ENCODE measurements around the gene CD44.

Gene CD44

DNA sequence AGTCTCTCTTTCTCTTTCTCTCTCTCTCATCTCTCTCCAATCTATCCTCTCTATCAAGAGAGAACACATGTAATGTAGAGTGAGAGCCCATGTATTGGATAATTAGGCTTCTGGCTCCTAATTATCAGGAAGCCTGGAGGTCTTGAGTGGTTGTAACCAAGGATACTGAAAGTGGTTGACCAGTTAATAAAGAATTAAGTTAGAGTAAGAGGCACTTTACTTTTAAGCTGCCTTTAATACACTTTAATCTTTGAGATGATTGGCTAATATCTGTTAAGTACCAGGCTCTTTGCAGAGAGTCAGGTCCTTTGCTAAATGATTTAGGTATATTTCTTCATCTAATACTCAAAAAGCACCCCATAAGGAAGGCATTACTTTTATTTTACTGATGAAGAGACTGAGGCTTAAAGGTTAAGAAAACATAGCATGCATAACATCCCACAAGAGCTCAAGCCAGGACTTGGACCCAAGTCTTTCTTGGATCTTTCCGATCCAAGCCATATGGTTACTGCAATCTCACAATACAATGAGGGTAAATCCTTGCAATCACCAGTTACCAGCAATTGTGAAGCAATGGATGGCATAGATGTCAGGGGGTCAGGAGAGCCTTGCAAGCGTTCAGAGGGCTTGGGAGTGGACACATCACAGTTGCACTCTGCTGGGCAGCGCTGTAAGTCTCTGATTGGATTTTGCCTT is 22.1 kb downstream of the CD44 start:
- no peak for DNase-seq

DNA sequence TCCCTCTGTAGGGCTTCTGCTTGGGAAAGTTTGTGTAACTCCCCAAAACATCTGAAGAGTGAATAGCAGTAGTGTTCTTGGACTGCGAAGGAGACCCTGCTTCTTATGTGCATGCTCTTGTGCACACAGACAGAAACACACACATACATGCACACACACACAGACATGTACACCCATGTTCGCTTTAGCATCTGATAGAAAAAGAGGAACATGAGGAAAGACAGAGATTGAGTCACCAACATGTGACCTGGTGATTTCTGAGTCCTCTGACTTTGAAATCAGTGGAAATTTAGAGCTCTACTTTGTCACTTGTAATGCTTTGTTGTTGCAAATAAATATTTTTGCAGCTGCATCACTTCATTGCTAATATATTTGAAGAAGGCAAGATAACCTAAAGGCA is 23.8 kb downstream of the CD44 start:
- no peak for DNase-seq

DNA sequence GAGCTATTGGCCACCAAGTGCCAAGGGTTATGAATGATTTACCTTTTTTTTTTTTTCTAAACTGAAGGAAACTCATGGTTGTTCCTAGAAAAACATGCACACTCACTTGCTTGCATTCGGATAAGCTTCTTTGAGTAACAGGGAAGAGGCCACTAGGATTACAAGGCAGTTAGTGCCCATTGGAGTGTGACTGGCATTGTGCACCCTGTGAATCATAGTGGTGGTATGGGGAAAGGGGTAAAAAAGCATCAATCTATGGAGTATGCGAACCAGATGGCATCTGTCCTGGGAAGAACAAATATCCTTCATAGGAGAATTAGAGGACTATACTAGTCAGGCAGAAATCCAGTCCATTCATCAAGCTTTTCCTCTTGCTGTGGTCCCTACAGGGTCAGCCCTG is 24.2 kb downstream of the CD44 start:
- no peak for DNase-seq

DNA sequence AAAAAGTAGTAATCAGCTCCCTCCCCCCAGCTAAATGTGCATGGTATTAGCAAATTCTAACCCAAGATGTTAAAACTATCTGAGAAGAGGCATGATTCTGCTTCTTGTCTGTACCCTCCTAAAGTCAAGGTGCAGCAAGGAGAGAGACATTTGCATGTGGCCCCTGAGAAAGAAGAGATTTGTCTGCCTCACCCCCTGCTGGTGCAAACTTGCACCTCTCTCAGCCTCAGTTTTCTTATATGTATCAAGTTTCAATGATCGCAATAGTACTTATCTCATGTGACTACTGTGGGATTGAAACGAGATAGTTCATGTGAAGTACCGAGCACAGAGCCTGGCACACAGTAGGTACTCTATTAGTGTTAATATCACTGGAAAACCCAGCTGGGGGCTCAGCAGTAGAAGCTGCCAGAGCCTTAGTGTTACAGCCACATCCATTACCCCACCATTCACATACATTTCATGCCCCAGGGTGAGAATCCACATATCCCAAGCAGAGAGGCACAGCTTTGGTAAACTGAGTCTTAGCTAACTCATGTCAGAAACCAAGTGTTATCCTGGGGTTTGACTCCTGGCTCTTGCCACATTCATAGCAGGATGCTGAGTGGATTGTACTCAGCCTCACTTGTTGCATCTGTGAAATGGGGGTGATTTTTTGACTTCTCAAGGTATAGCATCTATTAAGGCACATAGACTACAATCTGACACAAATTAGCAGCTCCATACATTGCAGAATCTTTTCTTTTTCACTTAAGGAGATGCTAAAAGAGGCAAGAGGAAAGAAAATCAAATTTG is 24.9 kb downstream of the CD44 start:
- no peak for DNase-seq

DNA sequence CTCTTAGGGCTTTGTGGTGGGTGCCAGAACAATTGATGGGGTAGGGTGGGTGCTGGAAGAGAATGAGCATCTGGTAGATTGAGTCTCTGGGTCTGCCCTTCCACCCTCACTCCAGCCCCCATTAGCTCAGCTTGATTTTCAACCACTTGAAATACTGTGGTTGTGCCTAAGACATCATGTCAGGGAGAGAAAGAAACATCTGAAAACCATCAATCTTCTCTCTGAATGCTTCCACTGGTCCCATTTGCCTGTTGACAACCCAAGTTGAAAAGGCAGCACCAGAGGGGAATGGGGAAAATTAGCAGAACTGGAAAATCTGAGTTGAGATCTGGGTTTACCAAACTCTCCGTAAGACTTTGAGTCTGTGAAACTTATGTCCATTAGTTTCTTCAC is 26.1 kb downstream of the CD44 start:
- DNase-seq = peak; percentile 80

DNA sequence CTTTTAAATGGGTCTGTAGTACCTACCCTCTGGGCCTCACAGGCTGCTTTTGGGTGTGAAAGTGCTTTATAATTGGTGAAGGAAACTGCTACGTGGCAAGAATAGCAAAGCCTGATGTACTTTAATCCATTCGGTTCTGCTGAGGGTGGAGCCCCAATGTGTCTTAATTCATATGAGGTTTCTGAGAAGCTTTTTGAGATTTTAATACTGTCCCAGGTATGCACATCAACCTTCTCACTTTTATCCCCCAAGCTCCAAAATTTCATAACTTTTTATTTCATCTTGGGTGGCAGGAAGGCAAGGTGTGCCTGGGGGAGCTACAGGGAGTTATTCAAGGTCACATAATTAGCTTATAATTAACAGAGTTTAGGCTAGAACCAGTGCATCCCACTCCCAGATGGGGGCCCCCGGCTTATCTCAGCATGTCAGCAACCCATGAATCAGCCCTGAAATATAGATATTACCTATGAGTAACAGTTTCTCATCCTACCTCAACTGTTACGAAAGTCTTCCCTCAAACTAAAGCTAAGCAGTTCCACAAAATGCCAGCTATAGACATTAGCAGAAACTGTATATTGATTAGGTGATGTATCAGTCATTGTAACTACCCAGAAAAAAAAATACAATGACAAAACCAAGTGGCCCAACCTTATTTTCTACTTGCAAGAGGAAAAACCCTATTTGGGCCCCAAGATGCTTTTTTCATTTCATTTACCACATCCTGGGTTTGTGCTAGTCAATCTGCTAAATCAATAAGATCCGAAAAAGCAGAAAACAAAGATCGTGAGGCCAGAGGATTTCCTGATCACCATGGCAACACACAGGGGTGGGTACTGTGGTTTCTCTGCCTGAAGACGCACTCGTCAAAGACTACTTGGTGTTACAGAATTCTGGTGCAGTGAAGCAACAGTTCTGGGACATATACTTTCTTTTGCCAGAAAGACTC is 26.7 kb downstream of the CD44 start:
- peak; percentile 77 for DNase-seq

DNA sequence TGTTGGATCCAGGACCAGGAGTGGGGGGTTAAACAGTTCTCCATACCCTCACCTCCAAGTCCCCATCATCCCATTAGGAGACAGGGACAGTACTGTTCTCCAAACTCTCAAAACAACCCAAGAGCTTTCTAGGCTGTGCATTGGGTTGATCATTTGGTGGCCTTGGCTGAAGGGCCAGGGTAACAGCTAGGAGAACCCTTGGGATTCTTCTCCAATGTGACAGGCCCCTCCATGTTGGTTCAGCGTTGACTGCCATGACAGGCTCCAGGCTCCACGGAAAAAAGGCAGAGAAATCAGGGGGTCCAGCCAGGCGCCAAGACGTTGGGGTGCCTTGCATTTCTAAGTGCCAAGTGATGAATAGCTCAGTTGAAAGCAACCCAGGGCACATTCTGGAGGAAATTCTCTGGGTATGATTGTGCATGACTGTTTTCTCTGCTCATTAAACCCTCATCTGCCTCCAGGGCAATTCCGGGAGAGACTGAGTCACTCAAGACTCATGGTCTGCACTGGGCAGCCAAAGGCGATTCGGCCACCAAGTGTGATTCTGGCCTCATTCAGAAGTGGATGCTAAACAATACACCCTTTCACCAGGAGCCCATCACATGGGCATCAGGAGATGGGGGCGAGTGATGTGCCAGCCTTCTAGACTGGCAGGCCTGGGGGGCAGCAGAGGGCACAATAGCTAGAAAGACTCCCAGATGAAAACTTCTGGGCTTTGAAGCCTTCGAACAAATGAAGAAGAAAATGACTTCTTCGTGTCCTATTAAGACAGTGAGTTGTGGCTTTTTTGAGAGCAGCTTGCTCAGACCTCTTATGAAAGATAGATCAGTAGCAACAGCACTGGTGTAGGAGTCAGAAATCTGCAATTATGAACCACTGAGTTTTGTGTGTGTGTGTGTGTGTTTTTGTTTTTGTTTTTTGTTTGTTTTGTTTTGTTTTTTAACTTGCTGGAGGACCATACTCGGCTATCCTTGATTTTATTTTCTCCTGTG is 27.7 kb downstream of the CD44 start:
- DNase-seq = peak; percentile 90

DNA sequence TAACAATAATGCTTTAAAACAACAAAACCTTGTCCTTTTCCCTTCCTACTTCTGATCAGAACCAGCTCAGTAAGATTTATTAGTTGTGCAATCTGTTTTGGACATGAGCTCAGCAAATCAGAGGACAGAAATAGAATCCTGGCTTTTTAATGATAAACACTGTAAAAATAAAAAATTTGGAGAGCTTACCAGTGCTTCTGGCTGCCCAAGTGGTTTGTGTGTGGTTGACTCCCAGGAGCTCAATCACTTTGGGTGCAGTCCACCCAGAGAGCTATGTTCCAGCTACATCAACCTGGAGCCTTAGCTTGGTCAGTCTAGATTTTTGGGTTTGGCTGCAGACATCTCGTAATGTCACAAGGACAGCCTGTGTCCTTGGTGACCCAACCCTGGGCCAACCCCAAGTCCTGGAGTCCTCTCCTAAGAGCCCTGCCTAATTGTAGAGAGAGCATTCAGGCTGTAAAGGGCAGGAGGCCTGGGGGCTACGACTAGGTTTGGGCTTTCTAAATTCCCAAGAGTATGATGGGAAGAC is 28.5 kb downstream of the CD44 start:
- DNase-seq = no peak

DNA sequence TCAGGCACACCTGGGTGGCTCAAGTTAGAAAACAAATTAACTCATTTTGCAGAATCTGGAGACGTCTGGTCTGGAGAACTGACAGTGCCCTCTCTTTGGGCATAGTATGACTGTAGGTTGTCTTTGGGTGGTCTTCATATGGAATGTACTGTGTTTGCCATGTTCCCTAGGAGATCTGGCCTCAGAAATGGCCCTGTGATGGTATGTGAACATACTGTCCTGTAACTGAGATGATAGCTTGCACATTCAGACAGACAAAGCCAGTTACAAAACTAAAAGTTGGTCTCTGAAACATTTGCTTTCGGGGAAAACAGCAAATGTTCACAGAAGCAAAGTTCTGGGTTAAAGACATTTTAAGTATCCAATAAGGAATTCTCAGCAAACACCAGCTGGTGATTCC is 29.7 kb downstream of the CD44 start:
- DNase-seq = no peak

DNA sequence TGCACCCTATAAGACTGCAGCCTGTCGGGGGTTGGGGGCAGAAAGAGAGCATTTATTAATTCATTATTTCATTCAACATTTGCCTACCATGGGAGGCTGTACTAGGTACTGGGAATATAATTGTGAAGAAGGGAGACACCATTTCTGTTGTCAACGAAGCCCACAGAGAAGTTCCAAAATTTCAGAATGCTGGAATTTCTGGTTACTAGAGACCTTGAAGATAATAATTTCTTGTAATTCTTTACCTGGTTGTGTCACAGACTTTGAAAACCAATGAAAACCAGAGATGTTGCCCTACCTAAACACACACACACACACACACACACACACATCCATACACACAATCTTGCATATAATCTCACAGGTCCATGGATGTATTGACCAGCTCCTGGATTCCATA is 30.1 kb downstream of the CD44 start:
- DNase-seq = no peak

DNA sequence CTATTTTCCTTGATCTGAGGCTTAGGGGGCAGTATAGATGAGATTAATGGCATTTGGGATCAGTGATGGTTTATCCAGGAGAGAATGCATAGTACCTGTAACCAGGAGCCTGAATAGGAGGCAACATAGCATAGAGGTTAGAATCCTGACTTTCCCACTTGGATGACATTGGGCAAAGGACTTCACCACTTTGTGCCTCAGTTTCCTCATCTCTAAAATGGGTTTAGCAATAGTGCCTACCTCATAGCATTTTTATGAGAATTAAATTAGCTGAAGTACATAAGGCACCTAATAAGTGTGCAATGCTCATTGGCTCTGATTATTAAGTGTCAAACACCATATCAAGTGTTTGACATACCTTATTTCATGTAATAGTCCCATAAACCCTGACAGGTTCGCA is 30.8 kb downstream of the CD44 start:
- DNase-seq = no peak

DNA sequence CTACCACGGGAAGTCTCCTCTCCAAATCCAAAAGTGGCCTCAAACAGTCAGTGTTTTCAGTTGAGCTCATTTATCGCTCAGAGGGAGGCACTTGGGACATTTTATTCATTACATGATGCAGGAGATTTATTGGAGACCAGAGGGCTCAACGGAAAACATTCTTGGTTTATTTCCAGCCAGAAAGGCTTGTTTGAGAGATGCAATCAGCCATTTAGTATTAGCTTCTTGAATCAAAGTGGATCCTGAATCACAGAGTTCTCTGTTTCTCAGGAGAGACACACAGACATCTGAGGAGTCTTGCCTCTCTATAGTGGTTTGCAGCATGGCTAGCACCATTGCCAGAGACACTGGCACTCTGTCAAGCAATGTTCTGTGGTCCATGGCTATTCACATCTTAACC is 31.5 kb downstream of the CD44 start:
- DNase-seq = peak; percentile 81

DNA sequence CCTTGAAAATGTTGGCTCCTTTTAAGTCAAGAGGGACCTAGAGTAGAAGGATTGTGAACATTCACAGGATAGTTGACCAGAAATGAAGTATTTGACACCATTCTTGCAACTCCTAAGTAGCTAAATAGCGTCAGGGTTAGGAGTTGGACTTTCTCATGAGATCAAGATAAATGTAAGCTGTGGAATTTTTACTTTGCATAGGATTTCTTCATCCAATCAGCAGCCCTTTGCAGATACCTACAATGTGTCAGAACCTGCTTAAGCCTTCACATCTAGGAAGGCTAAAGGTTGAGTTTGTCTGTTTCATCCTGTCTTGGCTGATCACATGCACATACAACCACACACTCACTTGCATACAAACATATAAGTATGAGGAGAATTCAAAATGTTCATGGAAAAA is 32.3 kb downstream of the CD44 start:
- no peak for DNase-seq

DNA sequence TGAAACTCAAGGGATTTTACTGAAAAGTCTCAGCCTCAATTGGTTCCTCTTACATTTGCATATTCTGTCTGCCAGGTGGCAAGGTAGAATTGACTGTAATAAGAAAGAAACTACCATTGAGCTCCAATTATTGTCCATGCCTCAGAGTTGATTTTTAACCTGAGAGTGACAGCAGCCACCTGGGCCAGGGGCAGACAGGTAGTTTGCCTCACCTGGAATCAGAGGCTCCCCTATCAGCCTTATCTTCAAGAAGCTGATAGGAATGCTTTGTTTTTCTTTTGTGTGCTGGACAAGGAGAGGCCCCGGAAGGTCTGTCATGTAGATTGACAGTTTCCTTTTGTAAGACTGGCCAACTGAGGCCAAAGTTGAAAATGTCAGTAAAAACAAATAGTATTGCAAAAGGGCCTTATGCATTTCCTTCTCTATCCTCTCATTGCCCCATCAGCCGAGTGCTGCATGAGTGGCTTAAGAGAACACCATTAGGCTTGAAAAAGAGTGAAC is 34.1 kb downstream of the CD44 start:
- no peak for DNase-seq

DNA sequence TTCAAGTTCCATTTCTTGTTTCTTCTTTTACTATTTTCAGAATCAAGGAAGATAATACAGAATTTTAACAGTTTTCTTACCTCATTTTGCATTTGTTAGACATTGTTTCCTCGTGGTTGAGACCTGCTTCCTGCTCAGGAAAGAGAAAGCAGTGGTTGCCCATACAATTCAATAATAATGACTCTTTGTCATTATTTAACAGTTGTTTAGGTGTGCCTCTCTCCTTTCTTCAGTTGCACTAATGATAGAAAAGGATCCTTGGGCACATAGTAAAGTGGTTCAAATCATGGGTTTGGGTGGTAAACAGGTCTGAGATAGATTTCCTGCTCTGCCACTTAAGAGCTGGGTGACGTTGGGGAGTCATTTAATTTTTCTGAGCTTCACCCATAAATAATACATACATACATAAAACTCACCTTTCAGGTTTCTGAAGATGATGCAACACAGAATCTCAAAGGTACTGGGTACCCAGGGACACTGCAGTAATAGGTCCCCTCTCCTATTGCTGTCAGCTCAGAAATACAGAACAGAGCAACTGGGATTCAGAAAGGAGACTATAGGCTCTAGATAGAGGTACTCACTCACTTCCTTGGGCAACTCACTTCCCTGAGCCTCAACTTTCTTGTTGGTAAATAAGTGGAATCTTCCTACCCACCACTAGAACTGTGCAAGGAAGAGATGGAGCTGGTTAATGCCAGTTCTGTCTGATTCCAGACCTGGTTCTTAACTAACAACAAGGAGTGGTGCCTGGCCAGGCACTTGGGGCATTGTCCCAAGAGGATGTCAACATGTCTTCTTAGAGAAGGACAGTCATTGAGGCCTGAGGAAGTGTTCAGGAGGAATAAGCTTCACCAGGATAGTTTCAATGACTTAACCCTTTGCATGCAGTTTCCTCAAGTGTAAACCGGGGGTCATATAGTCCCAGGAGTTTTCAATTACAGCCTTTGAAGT is 34.9 kb downstream of the CD44 start:
- DNase-seq = no peak

DNA sequence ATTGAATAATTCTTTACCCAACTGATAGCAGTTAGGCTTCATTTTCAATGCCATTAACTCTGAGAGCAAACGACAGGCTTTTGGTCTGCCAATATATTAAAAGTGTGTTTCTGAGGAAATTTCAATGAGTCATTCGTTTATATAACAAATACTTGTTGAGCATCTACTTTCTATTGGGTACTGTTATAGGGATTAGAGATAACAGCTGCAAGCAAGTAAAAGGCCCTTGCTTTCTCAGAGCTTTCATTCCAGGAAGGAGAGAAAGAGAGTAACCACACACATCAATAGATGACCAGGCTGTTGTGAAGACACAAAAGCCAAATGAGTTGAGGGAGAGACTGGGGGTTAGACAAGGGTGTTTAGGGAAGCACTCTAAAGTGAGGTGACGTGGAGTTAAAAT is 35.7 kb downstream of the CD44 start:
- peak; percentile 74 for DNase-seq

DNA sequence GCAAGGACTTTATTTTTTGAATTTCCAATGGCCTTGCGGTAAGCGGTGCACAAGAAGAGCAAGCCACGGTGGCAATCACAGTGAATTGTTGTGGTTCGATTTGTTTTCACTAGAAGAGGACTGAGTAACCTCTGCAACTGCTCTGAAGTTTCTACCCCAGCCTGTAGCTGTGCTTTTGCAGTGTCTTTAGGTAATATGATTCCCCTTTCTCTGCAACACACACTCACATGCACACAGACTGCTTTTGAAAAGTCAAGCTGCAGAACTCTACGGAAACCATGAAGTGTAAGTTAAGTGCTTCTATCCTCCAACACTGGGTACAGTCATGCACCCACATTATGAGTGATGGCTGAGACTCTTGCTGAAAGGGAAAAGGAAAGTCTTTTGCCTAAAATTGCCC is 38.4 kb downstream of the CD44 start:
- peak; percentile 69 for DNase-seq

DNA sequence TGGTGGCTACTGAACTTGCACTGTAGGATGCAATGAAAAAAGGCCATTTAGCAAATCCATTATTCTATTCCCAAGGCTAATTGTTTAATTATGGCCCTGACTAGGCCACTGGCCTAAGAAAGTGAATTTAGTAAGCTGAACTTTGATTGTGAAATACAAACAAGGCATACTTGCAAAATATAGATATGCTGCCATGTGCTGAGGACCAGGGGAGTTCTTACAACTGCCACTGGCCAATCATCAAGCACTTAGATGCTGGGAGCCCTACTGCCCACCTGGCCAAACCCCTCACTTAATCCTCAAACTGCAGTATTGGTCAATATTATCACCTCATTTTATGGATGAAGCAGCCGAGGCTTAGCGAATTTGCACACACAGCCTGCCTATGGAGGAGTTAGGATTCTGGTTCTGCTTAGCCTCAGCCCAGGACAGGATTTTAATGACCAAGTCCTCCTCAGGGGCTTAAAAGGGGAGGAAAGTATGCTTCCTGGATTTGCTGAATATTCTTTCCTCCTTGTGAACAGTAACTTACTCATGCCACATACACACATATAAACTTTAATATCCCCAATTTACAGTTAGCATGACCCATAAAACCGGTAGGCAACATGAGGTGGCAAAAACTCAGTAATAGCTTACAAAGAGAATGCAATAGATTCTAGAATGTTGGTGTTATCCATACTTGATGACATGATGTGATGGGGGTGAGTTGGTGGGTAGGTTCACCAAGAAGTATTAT is 39.3 kb downstream of the CD44 start:
- no peak for DNase-seq

DNA sequence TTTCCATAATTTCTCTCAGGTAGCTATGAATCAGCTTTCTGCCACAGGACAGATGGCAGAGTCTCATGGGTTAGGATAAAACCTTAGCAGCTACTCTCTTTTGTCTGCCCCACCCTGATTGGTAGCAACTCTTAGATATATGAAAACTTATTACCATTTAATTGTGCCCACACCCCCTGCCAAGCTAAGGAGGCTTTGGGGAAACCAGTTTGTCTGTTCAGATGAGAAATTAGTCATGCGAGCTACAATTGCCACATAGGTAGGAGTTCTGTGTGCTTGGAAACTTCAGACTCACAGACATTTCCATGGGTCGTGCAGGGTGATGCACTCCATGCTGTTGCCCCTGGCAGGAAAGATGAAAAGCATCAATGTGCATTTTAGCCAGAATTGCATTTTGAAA is 39.9 kb downstream of the CD44 start:
- DNase-seq = no peak

Measured in fibroblast of upper back skin (primary cell).